H1 (cell line): ENCODE results near the gene CTNNA3.

Experiments used
- BRCA1 ChIP-seq: IDR thresholded peaks from 2 replicates; pipeline ENCODE4 v1.6.1; 2012; ENCODE audit warnings: low read depth, low read length, improper control_type of control experiment
- CBX8 ChIP-seq: fragments of 300-800, 300-1000 bp; sonication (generic); IDR thresholded peaks from 2 replicates; pipeline ENCODE4 v1.7.1; 2016; ENCODE audit warnings: low read depth, low read length, borderline replicate concordance
- CHD2 ChIP-seq: IDR thresholded peaks from 2 replicates; pipeline ENCODE4 v1.6.1; 2012; ENCODE audit warnings: low read length, improper control_type of control experiment
- CREB1 ChIP-seq: IDR thresholded peaks from 2 replicates; pipeline ENCODE4 v1.6.1; 2012; ENCODE audit warnings: inconsistent platforms
- CTCF ChIP-seq, 3 experiments: IDR thresholded peaks; 1 replicate in 2 of 3; 2 replicates in 1 of 3; pipeline versions ENCODE4 v1.5.1 to v1.6.1; 2011; ENCODE audit warnings: low read length in 3 of 3, mild to moderate bottlenecking in 3 of 3, inconsistent platforms in 2 of 3, low read depth in 1 of 3, moderate library complexity in 1 of 3; ENCODE audit not compliant: insufficient read depth in 1 of 3; ENCODE audit errors: control extremely low read depth in 1 of 3
- EP300 ChIP-seq, 2 experiments: IDR thresholded peaks; 1 replicate in 1 of 2; 2 replicates in 1 of 2; pipeline ENCODE4 v1.6.1; 2011 to 2012; ENCODE audit warnings: low read depth in 2 of 2, low read length in 2 of 2, mild to moderate bottlenecking in 2 of 2, borderline replicate concordance in 1 of 2, inconsistent platforms in 1 of 2, moderate library complexity in 1 of 2
- EZH2 ChIP-seq: fragments of 200-600 bp; sonication (generic); IDR thresholded peaks from 2 replicates; pipeline ENCODE4 v1.7.1; 2012; ENCODE audit warnings: low read depth, mild to moderate bottlenecking, moderate library complexity, low read length, inconsistent platforms; ENCODE audit not compliant: severe bottlenecking
- KDM1A ChIP-seq: fragments of 200-600, 300-600 bp; sonication (generic); IDR thresholded peaks from 2 replicates; pipeline ENCODE4 v1.7.1; 2016; ENCODE audit warnings: mild to moderate bottlenecking, low read length, borderline replicate concordance
- MAFK ChIP-seq: IDR thresholded peaks from 2 replicates; pipeline ENCODE4 v1.6.1; 2012; ENCODE audit warnings: low read depth, mild to moderate bottlenecking, improper control_type of control experiment, low read length
- MAX ChIP-seq: IDR thresholded peaks from 2 replicates; pipeline ENCODE4 v1.6.1; 2012; ENCODE audit warnings: inconsistent platforms
- POLR2AphosphoS5 ChIP-seq: IDR thresholded peaks from 2 replicates; pipeline ENCODE4 v1.6.1; 2011; ENCODE audit warnings: low read depth, low read length
- RFX5 ChIP-seq: IDR thresholded peaks from 2 replicates; pipeline ENCODE4 v1.6.1; 2011; ENCODE audit warnings: low read depth, low read length, improper control_type of control experiment, borderline replicate concordance
- TAF1 ChIP-seq: IDR thresholded peaks from 2 replicates; pipeline ENCODE4 v1.6.1; 2011; ENCODE audit warnings: mild to moderate bottlenecking, low read depth, low read length
- TEAD4 ChIP-seq: IDR thresholded peaks from 2 replicates; pipeline ENCODE4 v1.6.1; 2012; ENCODE audit warnings: low read depth, low read length, inconsistent platforms, mixed read lengths

GRCh38 chr10:67140641-67141040, 555.4 kb downstream of the CTNNA3 start:
- TF ChIP-seq CTCF (IDR thresholded peaks at IDR 0.05; ENCODE audit: control extremely low read depth in 1 of 3, insufficient read depth in 1 of 3, low read depth in 1 of 3, low read length in 3 of 3) (no peak), EP300 (IDR thresholded peaks at IDR 0.05; ENCODE audit: borderline replicate concordance in 1 of 2, low read depth in 2 of 2, low read length in 2 of 2) (no peak), KDM1A (no peak), CREB1 (no peak), EZH2 (no peak), TEAD4 (no peak), CBX8 (no peak), RFX5 (no peak), MAX (no peak), TAF1 (no peak), POLR2AphosphoS5 (no peak), CHD2 (no peak), BRCA1 (no peak), MAFK (no peak)
